ENCODE data around the gene LRRC30.
"Not testable (repeated sequence)": the region's sequence is repeated elsewhere in the genome, so short reads cannot be mapped to it uniquely, and the experiment has no call there.

The LRRC30 gene

GRCh38 chr18:7230626-7231349 lies at the start of gene LRRC30:
Gene LRRC30, plus strand, starts transcription at chr18:7231089. Its CDS starts 50 bp downstream, at chr18:7231139.
- DNase-seq = no peak

DNA sequence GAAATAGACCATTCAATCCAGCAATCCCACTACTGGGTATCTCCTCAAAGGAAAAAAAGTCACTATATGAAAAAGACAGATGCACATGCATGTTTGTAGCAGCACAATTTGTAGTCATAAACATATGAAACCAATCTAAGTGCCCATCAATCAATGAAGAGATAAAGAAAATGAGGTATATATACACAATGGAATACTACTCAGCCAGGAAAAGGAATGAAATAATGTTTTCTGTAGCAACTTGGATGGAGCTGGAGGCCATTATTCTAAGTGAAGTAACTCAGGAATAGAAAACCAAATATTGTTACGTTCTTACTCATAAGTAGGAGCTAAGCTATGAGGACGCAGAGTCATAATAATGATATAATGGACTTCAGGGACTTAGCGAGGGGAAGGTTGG lies 45.2 kb upstream of the LRRC30 start:
- DNase-seq = no peak

GRCh38 chr18:7190547-7191156 lies 40.2 kb upstream of the LRRC30 start:
- no peak for DNase-seq

GRCh38 chr18:7191736-7192135 lies 39.2 kb upstream of the LRRC30 start:
- DNase-seq = no peak

DNA sequence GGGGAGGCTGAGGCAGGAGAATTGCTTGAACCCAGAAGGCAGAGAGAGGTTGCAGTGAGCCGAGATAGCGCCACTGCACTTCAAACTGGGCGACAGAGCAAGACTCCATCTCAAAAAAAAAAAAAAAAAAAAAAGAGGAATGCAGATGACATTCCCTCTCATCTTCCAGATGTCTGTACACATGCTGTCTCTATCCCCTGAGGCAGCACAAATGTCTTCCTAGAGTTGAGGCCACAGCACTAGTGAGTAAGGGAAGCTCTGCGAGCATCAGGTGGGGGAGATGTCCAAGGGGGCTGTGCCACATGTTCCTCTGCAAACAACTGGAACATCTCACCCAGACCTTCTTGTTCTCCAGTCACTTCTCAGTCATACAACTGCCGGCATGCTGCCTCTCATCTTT lies 35.6 kb upstream of the LRRC30 start:
- no peak for DNase-seq

DNA sequence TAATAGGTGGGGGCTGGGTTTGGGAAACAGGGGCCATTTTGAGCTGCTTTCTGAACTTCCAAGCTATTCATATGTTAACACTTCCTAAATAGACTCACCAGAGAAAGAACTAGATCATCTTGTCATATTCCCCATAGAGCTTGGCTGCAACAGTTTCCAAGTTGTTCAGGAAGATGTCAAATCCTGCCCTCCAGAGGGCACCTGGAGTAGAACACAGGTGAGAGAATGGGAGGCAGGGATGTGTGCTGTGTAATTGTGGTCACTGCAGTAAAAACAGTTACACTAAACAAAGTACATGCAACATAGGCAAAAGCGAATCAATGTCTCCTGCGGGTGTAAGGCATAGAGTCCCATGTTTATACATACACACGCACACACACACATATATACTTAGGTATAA lies 34.5 kb upstream of the LRRC30 start:
- no peak for DNase-seq

- no peak for DNase-seq
Observed at GRCh38 chr18:7197854-7198253, 33.0 kb upstream of the LRRC30 start.

GRCh38 chr18:7198326-7198725 lies 32.6 kb upstream of the LRRC30 start:
- DNase-seq = no peak

DNA sequence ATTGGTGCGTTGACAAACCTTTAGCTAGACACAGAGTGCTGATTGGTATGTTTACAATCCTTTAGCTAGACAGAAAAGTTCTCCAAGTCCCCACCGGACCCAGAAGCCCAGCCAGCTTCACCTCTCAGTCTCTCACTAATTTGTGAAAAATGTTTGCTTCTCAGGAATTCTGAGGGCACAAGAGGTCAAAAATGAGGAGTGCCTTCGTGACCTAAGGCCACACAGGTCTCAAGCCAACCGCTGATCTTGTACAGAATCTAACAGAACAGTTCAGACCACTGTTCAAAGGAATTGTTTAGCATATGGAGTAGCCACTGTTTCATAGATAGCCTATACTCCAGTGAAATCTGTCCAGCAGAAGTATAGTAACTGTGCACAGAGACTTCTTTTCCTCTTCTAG lies 29.8 kb upstream of the LRRC30 start:
- DNase-seq = no peak

- DNase-seq = no peak
Observed at GRCh38 chr18:7202169-7202568, 28.7 kb upstream of the LRRC30 start.

DNA sequence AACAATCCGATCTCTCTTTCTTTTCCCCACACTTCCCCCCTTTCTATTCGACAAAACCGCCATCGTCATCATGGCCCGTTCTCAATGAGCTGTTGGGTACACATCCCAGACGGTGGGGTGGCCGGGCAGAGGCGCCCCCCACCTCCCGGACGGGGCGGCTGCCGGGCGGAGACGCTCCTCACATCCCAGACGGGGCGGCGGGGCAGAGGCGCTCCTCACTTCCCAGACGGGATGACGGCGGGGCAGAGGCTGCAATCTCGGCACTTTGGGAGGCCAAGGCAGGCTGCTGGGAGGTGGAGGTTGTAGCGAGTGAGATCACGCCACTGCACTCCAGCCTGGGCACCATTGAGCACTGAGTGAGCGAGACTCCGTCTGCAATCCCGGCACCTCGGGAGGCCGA lies 27.3 kb upstream of the LRRC30 start:
- not testable (repeated sequence) for DNase-seq

- DNase-seq = no peak
Observed at GRCh38 chr18:7205346-7205745, 25.5 kb upstream of the LRRC30 start.

DNA sequence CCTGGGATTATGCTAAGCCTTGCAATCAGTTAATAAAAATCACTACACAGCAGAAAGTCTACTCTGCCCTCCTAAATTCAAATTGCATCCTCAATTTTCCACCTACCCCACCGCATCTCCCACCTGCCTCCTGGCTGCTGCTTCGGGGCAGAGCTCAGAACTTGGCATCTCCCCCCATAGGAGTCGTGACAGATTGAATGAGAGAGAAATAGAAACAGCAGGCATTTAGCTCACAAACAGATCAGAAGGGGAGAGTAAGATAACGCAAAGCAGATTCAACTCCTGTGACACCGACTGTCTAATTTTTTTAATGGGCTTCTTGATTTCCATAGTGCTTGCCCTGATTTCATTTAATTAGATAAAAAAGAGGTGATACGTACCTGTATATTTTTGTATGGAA lies 24.7 kb upstream of the LRRC30 start:
- DNase-seq = no peak

DNA sequence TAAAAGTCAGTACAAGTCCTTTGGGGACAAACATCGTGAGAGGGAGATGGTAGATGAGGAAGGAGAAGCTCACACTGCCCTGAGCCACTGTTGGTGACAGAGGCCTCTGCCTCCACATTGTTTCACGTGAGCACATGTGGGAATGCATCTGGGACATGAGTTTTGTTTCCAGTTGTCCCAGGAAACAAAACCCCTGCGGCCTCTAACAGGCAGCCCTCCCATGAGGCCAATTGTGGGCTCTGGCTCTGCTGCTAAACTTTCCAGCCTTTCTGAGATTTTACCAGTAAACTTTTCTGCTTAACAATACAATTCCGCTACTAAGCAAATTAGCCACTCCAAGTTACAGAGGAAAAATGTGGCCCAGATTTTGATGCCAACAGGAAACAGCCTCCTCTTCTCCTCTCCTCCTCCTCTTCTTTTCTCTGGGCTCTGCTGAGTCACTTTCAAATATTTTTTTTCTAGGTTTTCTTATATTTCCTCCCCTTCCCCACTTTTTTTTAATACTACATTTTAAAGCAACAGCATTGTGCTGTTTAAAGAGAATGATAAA lies 23.4 kb upstream of the LRRC30 start:
- no peak for DNase-seq

DNA sequence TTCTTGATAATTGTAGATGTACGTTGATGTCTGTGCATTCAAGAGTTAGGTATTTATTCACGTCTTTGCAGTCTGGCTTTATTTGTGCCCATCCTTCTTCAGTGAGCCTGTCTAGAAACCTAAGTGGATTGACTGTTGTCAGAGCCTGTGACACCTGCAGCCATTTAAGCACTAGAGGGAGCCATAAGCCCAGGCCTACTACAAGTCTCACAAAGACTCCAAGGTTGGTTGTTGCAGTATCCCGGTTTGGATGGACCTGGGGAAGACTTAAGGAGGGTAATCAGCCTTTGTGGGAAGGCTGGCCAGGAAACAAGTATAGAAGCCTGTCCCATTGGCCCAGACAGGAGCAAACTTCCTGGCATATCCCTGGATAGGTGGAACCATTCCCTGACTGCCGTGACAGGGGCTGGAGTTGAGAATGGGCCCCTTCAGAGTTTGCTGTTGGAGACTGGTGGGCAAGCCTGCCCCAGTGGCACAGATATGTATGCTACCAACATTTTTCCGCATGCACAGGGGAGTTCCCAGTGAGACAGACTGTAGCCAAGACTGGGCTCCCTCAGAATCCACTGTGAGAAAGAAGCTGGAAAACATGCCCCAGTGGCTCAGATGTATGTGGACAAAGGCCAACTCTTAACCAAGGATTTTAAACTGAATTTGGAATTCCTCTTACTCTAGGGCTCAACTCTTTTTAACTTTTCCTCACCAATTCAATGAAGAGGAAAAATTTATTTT lies 9.3 kb upstream of the LRRC30 start:
- peak; percentile 11 for DNase-seq

DNA sequence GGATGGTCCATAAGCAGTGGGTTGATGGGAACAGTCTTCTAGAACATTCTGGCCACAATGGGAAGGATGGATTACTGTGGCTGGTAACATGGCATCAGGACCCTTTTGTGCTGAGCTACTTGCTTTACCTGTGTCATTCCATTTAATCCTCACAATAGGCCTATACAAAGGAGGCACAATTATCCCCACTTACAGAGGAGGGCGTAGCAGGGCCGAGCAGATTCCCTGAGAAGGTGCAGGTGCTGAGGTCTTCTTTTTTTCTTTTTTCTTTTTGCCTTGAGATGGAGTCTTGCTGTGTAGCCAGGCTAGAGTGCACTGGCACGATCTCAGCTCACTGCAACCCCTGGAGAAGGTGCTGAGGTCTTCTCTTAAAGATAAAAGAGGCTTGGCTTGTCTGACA lies 6.7 kb upstream of the LRRC30 start:
- DNase-seq = no peak

- no peak for DNase-seq
Observed at GRCh38 chr18:7232218-7232617, 1.3 kb downstream of the LRRC30 start.

DNA sequence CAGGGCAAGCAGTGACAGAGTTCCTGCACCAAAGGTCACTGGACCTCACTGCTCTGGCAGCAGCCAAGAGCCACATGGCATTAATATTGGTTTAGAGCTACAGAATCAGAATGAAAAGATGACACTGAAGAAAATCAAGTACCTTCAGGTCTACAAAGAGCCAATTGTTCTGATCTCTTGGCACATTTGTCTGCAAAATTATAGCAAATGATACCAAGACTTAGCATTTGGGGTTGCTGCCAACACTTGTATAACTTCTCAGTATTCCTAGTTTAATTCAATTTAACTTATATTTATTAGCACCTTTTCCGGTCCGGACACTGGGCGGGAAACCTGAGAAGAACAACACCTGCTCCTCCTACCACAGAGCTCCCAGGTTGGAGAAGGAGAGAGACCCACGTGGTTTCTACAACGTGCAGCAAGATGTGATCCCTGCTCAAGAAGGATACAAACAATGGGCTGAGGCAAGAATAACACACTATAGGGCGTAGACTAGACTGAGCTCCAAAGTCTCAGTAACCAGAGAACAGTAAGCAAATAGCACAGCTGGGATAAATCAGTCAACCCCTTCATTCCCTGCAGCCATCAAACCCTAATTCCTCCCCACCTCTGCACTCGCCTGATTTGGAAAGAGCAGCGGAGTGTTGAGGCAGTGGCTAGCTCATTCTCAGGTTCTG lies 2.4 kb downstream of the LRRC30 start:
- no peak for DNase-seq

GRCh38 chr18:7234091-7234490 lies 3.2 kb downstream of the LRRC30 start:
- no peak for DNase-seq

GRCh38 chr18:7234956-7235355 lies 4.1 kb downstream of the LRRC30 start:
- DNase-seq = no peak

GRCh38 chr18:7236072-7236471 lies 5.2 kb downstream of the LRRC30 start:
- DNase-seq = no peak

DNA sequence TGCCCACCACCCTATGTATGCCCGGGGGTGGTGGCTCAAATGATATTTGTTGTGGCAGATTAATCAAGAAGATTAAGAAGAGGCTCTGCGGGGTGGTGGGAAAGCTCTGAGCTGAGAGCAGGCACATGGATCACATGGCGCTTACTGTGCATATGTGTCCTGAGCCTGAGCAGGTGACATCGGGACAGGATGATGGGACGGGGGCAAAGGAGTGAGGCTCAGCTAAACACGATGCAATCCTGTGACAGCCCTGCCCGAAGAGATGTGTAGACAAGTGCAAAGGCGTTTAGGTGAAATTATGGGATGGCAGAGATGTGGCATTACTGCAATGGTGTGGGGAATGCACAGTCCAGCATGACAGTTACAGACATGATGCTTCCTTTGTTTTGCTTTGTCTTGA lies 6.0 kb downstream of the LRRC30 start:
- no peak for DNase-seq

DNA sequence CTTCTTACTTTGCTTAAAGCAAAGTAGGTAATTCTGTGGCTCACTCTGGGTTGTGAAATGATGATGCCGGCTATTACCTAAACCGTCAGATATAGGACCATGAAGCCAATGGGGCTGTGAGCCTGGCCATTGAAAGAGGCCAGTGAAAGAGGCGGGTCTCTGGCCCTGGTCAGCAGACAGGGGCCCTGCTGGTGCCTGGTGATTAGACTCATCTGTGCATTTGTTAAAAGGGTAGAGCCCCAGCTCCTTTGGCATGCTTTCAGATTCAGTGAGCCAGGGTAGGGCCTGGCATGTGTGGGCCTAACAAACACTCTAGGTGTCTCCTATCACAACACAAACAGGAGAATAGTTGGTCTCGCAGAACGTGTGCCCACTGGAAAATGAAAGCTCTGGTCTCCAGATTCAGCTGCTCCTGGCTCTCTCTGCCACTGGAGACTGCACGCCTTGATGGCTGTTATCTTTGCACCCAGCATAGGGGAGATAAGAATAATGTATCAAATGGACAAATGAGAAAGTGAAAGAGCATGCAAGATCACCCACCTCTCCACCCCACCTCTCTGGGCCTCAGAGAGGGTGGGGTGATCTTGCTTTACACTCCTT lies 6.9 kb downstream of the LRRC30 start:
- DNase-seq = no peak
